Measurements from ENCODE around the gene INTS2. TPM values are rescaled to one million over a fixed set of nuclear protein-coding genes. Genes with fewer than 3 reads are reported as not detected.

The INTS2 gene
- total RNA-seq, 1 donor: 9.8 TPM

DNA sequence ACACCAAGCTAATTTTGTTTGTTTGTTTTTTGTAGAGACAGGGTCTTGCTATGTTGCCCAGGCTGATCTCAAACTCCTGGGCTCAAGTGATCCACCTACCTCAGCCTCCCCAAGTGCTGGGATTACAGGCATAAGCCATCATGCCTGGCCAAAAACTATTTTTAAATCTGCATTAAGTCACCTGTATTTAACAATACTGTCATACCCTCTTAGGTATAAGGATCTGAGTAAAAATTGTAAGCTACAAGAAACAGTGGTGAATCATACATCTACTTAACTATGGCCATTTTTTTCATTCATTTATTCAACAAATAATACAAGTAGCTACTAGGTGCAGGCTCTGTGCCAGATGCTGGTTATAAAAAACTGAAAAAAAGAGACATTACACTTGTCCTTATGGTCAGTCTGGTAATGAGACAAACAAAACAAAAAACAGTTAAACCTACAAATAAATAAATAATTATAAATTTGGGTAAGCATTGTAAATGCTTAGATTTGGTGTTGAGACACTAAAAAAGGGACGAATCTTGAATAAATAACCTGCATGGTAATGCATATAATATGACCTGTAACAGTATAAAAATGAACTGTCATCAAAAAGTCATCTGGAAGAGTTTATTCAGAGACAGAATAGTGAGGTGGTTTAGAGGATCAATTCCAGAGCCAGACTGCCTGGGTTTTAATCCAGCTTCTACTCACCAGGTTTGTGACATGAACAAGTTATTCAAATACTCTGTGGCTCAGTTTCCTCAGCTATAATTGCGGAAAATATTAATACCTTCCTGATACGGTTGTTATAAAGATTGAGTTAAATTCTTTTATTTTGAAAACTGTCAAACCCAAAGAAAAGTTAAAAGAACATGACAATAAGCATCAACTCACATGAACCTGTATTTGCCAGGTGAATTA is 91.3 kb downstream of the INTS2 start:
- Histone ChIP-seq H3K9me3 (ENCODE audit: low read depth, low read length) (no peaks in the 10 kb centered on the region), H3K27ac (ENCODE audit: low read depth, low read length) (no peak overlapping the region), H4K20me1 (ENCODE audit: insufficient read depth, low read length) (no peaks in the 10 kb centered on the region), H3K27me3 (ENCODE audit: insufficient read depth, low read length) (no peaks in the 10 kb centered on the region), H3K4me2 (ENCODE audit: insufficient read depth, low read length) (no peak overlapping the region), H3K4me3 (ENCODE audit: insufficient read depth, low read length) (no peak overlapping the region), H3K36me3 (ENCODE audit: insufficient read depth, low read length) (no peaks in the 10 kb centered on the region), H2AFZ (ENCODE audit: low read length) (no peak overlapping the region), H3K4me1 (ENCODE audit: insufficient read depth, low read length) (peaks cover 4% of the 10 kb centered on the region), H3K79me2 (ENCODE audit: insufficient read depth, low read length) (no peaks in the 10 kb centered on the region)
- no peak for TF ChIP-seq CTCF (IDR thresholded peaks at IDR 0.05; ENCODE audit: extremely low read depth, low read depth, low read length)
- no peak for DNase-seq (ENCODE audit: insufficient read length, low spot score, missing footprints)

DNA sequence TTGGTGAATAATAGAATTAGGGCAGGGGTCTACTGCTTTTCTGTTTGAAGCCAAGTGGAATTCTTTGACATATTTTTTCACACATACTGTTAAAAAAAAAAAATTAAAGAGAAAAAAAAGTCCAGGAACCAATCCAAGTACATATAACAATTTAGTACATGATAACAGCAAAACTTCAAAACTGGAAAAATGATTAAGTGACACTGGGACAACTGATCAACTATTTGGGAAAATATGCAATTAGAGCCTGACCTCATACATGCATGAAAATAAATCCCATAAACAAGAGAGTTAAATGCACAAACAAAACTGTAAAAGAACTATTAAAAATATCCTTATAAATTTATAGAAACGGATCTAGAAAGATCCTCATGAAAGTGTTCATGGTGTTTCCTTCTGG is 92.2 kb downstream of the INTS2 start:
- H3K4me2 ChIP-seq (ENCODE audit: insufficient read depth, low read length): no peak overlapping the region
- no peak overlapping the region for H3K4me3 ChIP-seq (ENCODE audit: insufficient read depth, low read length)
- no peaks in the 10 kb centered on the region for H3K9me3 ChIP-seq (ENCODE audit: low read depth, low read length)
- H3K4me1 ChIP-seq (ENCODE audit: insufficient read depth, low read length): peaks cover 4% of the 10 kb centered on the region
- H3K27me3 ChIP-seq (ENCODE audit: insufficient read depth, low read length): no peaks in the 10 kb centered on the region
- H3K79me2 ChIP-seq (ENCODE audit: insufficient read depth, low read length): no peaks in the 10 kb centered on the region
- H3K36me3 ChIP-seq (ENCODE audit: insufficient read depth, low read length): no peaks in the 10 kb centered on the region
- no peak overlapping the region for H3K27ac ChIP-seq (ENCODE audit: low read depth, low read length)
- no peak for DNase-seq (ENCODE audit: insufficient read length, low spot score, missing footprints)
- H2AFZ ChIP-seq (ENCODE audit: low read length): no peak overlapping the region
- no peaks in the 10 kb centered on the region for H4K20me1 ChIP-seq (ENCODE audit: insufficient read depth, low read length)
- no peak for TF ChIP-seq CTCF (IDR thresholded peaks at IDR 0.05; ENCODE audit: extremely low read depth, low read depth, low read length)

DNA sequence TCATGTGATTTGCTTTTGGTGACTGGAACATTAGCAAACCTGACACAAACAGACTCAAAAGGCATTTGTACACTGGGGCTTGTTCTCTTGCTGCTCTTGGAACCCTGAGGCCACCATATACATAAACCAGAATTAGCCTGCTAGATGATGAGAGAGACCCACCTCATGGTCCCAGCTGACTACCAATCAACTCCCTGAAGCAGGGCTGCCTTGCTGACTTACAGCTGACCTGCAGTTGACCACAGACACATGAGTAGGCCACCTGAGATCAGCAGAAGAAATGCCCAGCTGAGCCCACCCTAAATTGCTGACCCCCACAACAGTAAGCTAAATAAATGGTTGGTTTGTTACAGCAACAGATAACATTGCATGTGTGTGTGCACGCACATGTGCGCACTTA is 93.2 kb downstream of the INTS2 start:
- H3K27ac ChIP-seq (ENCODE audit: low read depth, low read length): no peak overlapping the region
- H3K79me2 ChIP-seq (ENCODE audit: insufficient read depth, low read length): no peaks in the 10 kb centered on the region
- no peak for TF ChIP-seq CTCF (IDR thresholded peaks at IDR 0.05; ENCODE audit: extremely low read depth, low read depth, low read length)
- H3K9me3 ChIP-seq (ENCODE audit: low read depth, low read length): no peaks in the 10 kb centered on the region
- peaks cover 4% of the 10 kb centered on the region for H3K4me1 ChIP-seq (ENCODE audit: insufficient read depth, low read length)
- no peak overlapping the region for H3K4me3 ChIP-seq (ENCODE audit: insufficient read depth, low read length)
- no peaks in the 10 kb centered on the region for H3K27me3 ChIP-seq (ENCODE audit: insufficient read depth, low read length)
- DNase-seq (ENCODE audit: insufficient read length, low spot score, missing footprints): no peak
- no peaks in the 10 kb centered on the region for H4K20me1 ChIP-seq (ENCODE audit: insufficient read depth, low read length)
- no peak overlapping the region for H3K4me2 ChIP-seq (ENCODE audit: insufficient read depth, low read length)
- H3K36me3 ChIP-seq (ENCODE audit: insufficient read depth, low read length): no peaks in the 10 kb centered on the region
- H2AFZ ChIP-seq (ENCODE audit: low read length): peak overlapping the region; percentile 7

DNA sequence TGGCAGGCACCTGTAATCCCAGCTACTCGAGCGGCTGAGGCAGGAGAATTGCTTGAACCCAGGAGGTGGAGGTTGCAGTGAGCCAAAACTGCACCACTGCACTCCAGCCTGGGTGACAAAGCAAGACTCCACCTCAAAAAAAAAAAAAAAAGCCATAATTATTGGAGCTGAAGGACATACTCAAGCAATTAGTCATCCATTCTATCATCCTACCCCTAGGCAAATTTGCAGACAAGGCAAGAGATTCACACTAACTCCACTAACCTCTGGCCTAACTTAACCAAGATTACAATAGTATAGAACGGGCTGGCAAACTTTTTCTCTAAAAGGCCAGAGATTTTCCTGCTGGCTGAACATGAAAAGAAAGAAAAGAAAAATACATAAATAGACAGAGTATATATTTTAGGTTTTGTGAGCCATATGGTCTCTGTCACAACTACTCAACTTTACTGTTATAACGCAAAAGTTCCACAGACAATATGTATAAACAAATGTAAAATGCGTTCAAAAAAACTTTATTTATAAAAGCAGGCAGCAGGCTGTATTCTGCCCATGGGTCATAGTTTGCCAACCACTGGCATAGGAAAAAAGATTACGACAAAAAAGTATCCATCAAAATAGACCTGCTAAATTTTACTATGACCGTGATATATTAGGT is 94.1 kb downstream of the INTS2 start:
- Histone ChIP-seq H4K20me1 (ENCODE audit: insufficient read depth, low read length) (no peaks in the 10 kb centered on the region), H3K36me3 (ENCODE audit: insufficient read depth, low read length) (no peaks in the 10 kb centered on the region), H3K4me3 (ENCODE audit: insufficient read depth, low read length) (no peak overlapping the region), H3K9me3 (ENCODE audit: low read depth, low read length) (no peaks in the 10 kb centered on the region), H3K27ac (ENCODE audit: low read depth, low read length) (no peak overlapping the region), H3K79me2 (ENCODE audit: insufficient read depth, low read length) (no peaks in the 10 kb centered on the region), H2AFZ (ENCODE audit: low read length) (no peak overlapping the region), H3K4me1 (ENCODE audit: insufficient read depth, low read length) (peaks cover 4% of the 10 kb centered on the region), H3K4me2 (ENCODE audit: insufficient read depth, low read length) (no peak overlapping the region), H3K27me3 (ENCODE audit: insufficient read depth, low read length) (no peaks in the 10 kb centered on the region)
- DNase-seq (ENCODE audit: insufficient read length, low spot score, missing footprints): no peak
- no peak for TF ChIP-seq CTCF (IDR thresholded peaks at IDR 0.05; ENCODE audit: extremely low read depth, low read depth, low read length)
